GM12873 (cell line): ENCODE measurements around the gene FUNDC1.

Source experiments
- CTCF ChIP-seq: IDR thresholded peaks from 2 replicates; pipeline ENCODE4 v1.5.1; 2012; ENCODE audit warnings: low read depth, mild to moderate bottlenecking, moderate library complexity, low read length, control low read depth; ENCODE audit not compliant: insufficient read depth; ENCODE audit errors: missing control alignments

FUNDC1 gene

GRCh38 chrX:44503560-44503959 lies 39.1 kb downstream of the FUNDC1 start:
- no peak for TF ChIP-seq CTCF

DNA sequence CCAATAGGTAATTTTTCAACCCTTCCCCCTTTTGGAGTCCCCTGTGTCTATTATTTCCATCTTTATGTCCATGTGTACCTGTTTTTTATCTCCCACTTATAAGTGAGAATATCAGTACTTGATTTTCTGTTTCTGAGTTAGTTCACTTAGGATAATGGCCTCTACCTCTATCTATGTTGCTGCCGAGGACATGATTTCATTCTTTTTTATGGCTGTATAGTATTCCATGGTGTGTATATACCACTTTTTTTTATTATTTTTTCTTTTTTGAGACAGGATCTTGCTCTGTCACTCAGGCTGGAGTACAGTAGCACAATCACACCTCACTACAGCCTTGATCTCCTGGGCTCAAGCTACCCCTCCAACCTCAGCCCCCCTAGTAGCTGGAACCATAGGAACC lies 47.6 kb downstream of the FUNDC1 start:
- TF ChIP-seq CTCF = no peak

GRCh38 chrX:44494357-44494756 lies 48.3 kb downstream of the FUNDC1 start:
- no peak for TF ChIP-seq CTCF

GRCh38 chrX:44489515-44489914 lies 53.1 kb downstream of the FUNDC1 start:
- TF ChIP-seq CTCF = no peak

DNA sequence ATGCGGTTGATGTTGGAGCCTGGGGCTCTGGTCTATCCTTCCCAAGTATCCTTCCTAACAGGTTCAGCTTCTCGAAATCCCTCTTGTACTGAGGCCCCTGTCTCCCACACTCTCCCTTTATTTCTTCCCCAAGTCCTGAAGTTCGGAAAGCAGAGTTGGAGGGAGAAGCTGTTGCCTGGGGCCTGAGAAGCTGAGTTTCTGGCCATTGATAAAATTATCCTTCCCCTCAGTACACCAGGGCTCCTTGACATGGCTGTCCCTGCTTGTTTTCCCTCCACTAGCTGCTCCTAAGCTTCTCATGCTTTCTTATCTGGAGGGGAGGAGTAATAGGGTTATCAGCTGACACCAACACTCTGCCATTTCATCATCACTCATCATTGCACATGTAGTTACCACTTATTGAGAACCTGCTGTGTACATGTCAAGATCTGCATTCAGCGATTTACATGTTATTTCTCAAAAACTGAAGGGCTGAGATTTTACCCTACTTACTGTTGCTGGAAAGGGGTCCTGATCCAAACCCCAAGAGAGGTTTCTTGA lies 58.0 kb downstream of the FUNDC1 start:
- TF ChIP-seq CTCF = no peak

- no peak for TF ChIP-seq CTCF
Measured at GRCh38 chrX:44483965-44484606, 58.6 kb downstream of the FUNDC1 start.

- TF ChIP-seq CTCF = no peak
Measured at GRCh38 chrX:44482575-44482974, 60.1 kb downstream of the FUNDC1 start.

DNA sequence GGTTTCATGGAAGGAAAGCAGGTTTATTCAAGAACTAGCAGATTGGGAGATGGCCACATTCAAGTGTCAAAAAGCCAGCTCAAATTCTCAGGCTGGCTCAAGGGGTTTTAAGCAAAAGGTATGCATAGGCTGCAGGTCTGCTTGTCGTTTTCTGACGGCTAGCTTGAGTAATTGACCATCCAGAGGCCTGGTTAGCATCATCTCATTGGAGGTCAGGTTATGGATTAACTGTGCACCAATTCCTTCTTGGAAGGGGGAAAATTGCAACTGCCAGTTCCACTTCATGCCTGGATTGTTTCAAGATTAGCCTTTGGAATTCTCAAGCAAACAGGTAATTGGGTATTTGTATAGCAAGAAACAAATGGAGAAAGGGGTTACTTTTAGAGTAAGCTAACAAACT lies 62.1 kb downstream of the FUNDC1 start:
- TF ChIP-seq CTCF = no peak
